ENCODE results near the gene IER5. TPM values are rescaled to one million over a fixed set of nuclear protein-coding genes. Genes with fewer than 3 reads are reported as not detected.

The IER5 gene
- total RNA-seq, 1 donor from 2014 or later = 15.9 TPM

Other genes with a start within 250 kb of the IER5 start
- 7.0 TPM for gene KIAA1614, start 175.8 kb upstream of the IER5 start, total RNA-seq
- 6.4 TPM for gene STX6, start 65.8 kb upstream of the IER5 start, total RNA-seq
- gene MR1, start 54.7 kb upstream of the IER5 start, total RNA-seq = 3.4 TPM

All from left ventricle myocardium superior (tissue), 1 donor.